Measurements from ENCODE around the gene BCL3.

Gene BCL3

DNA sequence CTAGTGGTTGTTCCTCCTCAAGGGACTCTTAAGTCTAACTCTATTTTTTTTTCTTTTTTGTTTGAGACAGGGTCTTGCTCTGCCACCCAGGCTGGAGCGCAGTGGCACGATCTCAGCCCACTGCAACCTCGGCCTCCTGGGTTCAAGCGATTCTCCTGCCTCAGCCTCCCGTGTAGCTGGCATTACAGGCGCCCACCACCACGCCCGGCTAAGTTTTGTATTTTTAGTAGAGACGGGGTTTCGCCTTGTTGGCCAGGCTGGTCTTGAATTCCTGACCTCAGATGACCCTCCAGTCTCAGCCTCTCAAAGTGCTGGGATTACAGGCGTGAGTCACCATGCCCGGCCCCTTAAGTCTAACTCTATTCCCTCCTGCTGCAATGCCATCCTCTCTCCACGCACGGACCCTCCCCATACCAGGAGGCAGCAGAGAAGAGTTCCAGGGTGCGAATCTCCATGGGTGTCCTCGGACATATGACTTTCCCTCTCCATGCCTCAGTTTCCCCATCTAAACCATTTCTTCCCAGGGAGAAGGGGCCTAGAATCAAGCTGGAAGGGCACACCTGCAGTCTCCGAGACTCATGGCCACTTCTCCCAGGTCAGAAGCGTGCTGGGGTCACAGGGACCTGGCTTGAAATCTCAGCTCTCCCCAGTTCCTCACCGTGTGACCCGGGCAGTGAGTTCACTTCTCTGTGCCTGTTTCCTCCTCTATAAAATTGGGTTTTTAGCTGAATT is 6.0 kb upstream of the BCL3 start:
- no peak for DNase-seq

DNA sequence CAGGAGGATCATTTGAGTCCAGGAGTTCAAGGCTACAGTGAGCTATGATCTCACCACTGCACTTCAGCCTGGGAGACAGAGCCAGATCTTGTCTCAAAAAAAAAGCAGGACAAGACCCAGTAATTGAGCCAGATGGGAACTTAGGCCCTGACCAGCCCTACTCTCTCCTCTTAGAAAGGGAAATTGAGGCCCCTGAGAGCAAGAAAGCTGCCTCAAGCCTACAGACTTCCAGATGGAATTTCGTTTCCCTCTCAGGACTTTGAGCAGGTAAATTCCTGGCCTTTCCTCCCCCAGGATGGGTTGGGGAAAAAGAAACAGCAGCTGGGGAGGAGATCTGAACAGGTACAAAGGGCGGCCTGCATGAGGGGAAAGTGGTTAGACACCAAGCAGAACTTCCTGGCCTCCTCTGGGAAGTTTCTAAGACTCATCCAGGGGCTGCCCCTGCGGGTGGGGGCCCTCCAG is 3.6 kb upstream of the BCL3 start:
- no peak for DNase-seq

DNA sequence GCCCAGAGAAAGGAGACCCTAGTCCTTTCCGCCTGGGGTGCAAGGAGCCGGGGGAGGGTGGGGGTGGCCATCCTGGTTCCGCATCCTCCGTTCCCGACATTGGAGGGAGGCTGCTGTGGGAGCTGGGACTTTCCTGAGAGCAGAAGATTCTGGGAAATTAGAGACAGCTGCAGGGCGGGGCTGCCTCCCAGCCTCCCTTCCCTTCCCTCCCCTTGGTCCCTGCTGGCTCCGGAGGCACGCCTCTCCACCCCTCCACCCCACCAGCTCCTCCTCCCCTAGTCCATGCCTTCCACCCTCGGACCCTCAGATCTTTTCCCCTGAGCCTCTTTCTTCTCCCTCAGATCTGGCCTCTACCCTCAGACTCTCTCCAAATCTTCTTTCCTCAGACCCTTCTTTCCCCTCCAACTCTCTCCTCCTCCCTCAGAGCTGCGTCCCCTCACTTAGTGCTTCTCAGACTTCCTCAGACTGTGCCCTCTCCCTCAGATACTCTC is 3.1 kb upstream of the BCL3 start:
- peak; percentile 84 for DNase-seq

DNA sequence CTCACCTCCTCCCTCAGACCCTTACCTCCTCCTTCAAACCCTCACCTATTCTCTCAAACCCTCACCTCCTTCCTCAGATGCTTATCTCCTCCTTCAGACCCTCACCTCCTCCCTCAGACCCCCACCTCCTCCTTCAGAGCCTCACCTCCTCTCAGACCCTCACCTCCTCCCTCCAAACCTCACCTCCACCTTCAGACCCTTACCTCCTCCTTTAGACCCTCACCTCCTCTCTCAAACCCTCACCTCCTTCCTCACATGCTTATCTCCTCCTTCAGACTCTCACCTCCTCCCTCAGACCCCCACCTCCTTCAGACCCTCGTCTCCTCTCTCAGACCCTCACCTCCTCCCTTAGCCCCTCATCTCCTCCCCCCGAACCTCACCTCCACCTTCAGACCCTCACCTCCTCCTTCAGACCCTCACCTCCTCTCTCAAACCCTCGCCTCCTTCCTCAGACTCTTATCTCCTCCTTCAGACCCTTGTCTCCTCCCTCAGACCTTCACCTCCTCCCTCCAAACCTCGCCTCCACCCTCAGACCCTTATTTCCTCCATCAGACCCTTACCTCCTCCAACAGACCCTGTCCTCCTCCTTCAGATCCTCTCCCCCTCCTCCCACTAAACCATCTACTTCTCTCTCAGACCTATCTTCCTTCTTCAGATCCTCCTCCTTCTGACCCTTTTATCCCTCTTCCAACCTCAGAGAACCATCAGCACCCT is 2.5 kb upstream of the BCL3 start:
- no peak for DNase-seq

DNA sequence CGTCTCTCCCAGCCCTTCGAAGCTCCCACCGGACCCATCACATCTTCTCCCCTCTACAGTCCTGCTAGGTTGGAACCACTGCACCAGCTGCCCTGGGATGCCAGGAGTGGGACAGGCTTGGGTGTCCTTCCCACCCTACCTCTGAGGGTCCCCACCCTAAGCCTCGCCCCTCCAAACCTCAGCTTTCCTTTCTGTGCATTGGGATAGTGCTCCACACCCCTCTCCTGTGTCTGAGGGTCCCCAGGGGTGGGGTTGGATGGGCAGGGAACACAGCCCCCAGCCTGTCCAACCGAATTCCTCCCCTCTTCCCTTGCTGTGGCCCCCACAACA is 1.9 kb upstream of the BCL3 start:
- DNase-seq, result no peak

DNA sequence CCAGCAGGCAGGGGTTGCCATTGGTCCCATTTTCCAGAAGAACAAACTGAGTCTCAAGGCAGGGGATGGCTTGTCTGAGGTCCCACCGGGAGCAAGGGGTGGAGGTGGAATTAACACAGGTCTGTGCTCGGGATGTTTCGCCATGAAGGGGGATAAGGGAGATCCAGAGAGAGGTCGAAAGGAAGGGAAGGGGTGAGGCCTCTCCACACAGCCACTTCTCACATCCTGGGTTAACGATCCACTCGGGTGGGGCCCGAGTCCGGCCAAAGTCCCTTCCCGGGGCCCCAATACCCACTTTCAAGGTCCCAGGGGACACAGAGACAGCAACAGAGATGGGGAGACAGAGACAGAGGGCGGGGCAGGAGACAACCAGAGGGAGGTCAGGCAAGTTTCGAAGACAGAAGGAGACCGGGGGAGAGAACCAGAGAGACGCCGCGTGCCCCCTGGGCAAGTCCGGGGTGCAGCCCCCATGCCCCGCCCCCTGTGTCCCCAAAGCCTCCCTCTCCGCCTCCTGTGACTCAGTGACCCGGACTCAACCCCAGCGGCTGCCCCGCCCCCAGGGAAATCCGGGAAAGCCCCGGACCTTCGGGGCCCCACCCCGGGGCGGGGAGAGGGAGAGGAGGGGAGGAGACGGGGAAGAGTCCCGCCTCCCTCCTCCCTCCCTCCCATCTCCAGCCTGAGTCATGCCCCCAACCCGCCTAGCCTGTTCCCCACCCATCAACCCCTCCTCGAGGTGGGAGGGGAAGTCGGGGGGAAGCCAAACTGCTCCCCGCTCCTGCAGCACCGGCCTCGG is 1.4 kb upstream of the BCL3 start:
- peak; percentile 91 for DNase-seq

DNA sequence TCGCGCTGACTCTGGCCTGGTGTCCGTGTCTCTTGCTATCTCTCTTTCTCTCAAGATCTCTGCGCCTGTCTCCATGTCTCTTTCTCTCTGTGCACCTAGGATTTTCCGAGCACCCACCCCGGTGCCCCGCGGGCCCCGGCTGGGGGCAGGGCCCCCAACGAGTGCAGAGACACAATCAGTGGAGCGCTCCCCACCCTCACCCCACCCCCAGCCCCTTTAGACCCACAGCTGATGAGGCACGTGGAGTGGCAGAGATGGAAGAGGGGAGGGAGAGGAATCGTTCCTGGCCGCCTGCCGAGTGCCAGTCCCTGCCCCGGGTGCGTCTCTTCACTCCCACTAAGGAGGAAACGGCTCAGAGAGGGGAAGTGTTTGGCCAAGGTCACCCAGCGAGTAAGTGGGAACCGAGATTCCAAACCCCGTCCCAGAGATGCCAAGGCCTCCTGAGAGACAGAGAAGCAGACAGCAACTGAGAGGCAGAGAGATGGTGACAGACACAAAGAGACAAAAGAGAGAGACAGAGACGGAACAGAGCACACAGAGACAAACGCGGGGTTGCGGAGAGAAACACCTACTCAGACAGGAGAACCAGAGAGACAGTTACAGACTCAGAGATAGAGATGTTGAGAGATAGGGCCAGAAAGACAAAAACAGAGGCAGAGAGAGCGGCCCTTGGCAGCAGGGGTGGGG is 626 bp upstream of the BCL3 start:
- peak; percentile 73 for DNase-seq

DNA sequence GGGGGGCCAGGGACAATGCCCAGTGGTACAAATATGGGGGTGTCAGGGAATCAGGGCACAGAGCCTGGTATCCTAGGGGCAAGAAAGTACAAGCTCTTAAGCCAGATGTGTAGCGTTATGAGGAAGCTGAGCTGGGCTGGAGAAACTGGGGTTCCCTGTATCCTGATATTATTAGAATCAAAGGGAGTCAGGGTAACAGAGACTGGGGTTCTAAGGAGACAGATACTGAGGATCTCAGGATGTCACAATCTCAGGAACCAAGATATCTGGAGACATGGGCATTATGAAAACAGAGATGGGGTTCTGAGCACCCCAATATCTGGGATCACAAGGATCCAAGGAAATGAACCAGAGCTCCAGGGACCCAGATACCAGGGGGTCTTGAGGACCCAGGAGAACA is 784 bp downstream of the BCL3 start:
- no peak for DNase-seq

DNA sequence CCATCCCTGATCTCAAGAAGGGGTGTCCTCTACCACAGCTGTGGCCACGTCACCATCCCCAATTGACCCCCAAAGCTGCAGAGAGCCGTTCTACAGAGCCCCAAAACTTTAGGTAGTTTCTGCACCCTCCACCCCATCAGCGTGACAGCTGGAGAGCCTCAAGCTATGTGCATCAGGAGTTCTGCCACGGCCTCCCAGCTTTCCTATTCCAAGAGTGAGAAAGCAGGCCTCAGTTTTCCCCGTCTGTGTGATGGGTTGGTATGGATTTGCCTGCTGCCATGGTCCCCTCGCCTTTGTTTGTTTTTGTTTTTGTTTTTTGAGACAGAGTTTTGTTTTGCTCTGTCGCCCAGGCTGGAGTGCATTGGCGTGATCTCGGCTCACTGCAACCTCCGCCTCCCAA is 1.5 kb downstream of the BCL3 start:
- DNase-seq, result no peak

DNA sequence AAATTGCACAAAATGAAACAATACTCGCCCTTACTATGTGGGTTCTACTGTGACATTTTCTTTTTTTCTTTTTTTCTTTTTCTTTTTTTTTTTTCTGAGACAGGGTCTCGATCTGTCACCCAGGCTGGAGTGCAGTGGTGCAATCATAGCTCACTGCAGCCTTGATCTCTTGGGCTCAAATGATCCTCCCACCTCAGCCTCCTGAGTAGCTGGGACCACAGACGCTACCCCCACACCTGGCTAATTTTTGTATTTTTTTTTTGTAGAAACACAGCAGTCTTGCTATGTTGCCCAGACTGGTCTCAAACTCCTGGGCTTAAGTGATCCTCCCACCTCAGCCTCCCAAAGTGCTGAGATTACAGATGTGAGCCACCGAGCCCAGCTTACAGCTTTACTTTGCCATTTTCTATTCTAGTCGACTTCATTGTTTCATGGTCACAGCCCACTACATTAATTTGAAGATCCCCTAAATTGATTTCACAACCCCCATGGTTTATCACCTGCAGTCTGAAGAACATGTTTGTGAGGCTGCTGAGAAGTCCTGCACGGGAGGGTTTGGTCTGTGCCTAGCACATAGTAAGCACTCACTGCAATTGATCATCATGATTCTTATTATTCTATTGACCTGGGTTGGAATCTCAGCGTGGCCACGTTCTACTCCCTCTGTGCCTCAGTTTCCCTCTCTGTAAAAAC is 3.8 kb downstream of the BCL3 start:
- DNase-seq, result no peak

DNA sequence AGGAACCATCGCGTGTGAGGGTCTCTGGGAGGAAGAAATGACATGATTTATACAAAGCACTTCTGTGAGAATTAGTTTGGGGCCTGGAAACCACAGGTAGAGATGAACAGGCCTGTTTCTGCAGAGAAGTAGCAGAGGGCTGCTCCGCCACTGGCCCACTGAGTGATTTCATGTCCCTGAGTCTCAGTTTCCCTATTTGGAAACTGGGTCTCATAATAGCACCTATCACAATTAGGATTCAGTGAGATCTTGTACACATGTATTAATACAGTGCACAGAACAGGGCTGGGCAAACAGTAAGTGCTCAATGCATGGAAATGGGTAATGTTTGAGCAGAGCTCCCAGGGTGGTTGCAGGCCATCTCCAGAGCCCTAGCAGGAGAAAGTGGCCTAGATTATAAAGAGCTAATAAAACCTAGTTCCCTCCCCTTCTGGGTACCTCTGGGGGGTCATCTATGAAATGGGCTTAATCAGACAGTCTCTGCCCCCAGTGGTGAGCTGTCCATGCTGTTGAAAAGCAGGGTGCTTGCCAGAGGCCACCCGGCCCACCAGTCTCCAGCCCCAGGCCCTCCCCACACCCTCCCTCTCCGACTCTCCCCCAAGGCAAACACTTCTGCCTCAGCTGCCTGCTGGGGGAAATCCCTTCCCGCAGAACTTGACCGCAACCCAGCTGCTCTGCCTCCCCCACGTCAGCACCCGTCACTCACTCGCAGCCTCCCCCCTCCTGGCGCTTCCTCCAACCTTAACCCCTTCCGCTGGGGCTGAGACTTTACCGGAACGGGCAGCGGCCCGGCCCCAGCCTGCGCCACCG is 4.5 kb downstream of the BCL3 start:
- DNase-seq, result peak; percentile 86

DNA sequence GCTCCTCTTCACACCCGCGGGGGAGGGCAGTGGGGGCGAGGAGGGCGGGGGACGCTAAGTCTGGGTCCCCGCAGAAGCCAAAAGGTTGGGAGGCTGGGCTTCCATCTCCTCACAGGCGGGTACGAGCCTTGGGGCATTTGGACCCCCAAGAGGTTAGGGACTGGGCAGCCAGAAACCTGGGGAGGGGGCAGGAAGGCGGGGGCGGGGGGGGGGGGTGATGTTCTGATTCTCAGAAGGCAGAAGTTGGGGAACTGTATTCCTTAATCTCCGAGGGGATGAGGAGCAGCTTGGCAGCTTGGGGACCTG is 5.1 kb downstream of the BCL3 start:
- DNase-seq, result no peak

DNA sequence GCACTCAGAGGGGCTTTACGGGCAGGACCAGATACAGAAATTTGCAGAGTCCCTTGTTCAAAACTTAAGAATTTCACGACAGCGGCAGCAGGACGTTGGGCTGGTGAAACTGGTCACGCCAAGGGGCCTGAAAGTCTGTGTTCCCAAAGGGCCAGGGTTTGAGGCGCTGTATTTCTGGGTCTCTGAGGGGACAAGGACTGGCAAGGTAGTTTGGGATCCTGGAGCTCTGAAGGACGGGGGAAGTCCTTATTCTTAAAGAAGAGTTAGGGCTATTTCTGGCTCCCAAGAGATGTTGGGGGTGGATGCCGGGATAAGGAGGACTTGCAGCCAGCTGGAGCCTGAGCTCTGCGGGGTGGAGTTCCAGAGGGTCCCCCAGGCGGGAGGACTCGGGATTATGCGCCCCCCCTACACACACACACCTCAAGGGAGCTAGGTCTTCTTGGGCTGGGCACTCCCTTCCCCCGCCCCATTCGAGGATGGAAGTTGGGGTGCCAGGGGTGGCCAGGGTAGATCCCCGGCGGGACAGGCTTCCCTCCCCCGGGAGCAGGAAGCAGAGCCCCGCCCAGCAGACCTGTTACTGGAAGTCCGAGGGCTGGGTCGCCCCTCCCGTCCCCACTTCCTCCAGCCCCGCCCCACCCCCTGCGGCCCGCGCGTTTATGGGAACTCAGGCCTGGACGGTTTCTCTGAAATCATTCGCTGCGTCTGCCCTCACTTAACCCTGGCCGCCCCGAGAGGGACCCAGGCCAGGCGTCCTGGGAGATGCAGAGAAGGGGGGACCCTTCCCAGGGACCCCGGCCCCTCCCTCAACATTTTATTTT is 5.6 kb downstream of the BCL3 start:
- peak; percentile 81 for DNase-seq

DNA sequence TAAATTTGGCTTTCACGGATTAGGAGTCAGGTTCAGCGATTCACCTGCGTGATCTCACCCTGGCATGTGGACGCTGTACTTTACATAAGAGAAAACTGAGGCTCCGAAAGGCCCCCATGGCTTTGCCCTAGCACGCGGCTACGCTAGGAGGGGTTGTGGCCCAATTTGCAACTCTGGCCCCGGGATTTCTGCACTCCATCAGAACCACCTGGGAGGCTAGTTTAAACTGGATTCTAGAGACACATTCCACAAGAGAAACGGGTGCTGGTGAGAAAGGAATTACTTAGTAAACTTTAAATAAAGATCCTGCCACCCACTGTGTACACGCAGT is 6.2 kb downstream of the BCL3 start:
- no peak for DNase-seq

DNA sequence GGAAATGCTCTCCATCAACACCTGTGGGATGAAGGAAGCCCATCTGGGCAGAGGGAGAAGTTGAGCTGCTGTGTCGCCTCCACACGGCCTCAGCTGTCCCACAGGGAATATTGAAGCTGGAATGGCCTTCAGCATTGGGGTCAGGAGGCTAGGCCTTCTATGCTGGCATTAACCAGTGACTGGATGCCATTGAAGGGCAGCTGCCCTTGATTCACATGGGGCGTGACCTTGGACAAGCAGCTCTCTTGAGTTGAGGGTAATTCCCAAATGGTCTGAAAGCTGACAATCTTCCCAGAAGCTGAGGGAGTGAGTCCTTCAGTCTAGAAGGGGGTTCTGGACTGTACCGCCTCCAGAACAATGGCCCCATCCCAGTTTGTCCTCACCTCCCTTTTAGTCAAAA is 6.7 kb downstream of the BCL3 start:
- DNase-seq, result no peak

DNA sequence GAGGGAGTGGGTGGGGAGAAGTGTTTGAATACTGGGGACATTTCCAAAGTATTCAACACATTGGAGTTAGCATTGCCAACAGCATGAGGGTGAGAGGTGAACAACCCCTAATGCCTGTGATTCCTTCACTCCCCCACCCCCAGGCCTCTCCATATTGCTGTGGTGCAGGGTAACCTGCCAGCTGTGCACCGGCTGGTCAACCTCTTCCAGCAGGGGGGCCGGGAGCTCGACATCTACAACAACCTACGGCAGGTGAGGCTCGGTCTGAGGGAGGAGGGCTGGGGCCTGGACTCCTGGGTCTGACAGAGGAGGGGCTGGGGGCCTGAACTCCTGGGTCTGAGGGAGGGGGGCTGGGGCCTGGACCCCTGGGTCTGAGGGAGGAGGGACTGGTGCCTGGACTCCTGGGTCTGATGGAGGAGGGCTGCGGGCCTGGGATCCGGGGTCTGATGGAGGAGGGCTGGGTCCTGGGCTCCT is 7.6 kb downstream of the BCL3 start:
- no peak for DNase-seq

DNA sequence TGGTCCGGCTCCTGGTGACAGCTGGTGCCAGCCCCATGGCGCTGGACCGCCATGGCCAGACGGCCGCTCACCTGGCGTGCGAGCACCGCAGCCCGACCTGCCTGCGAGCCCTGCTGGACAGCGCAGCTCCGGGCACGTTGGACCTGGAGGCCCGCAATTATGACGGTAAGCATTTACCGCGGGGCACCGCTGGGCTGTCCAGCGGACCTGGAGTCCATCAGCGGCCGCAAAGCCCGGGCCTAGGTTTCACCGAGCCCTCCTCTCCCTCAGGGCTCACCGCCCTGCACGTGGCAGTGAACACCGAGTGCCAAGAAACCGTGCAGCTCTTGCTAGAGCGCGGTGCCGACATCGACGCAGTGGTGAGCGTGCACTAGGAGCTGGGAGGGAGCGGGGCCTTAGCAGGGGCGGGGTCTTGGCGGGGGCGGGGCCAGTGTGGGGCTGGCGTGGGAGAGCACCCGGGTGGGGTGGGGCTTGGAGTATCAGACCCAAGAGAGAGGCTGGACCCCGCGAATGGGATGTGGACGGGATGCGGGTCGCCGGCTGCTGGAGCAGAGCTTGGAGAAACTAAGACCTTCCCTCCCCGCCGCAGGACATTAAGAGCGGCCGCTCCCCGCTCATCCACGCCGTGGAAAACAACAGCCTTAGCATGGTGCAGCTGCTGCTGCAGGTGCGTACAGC is 8.7 kb downstream of the BCL3 start:
- peak; percentile 84 for DNase-seq

DNA sequence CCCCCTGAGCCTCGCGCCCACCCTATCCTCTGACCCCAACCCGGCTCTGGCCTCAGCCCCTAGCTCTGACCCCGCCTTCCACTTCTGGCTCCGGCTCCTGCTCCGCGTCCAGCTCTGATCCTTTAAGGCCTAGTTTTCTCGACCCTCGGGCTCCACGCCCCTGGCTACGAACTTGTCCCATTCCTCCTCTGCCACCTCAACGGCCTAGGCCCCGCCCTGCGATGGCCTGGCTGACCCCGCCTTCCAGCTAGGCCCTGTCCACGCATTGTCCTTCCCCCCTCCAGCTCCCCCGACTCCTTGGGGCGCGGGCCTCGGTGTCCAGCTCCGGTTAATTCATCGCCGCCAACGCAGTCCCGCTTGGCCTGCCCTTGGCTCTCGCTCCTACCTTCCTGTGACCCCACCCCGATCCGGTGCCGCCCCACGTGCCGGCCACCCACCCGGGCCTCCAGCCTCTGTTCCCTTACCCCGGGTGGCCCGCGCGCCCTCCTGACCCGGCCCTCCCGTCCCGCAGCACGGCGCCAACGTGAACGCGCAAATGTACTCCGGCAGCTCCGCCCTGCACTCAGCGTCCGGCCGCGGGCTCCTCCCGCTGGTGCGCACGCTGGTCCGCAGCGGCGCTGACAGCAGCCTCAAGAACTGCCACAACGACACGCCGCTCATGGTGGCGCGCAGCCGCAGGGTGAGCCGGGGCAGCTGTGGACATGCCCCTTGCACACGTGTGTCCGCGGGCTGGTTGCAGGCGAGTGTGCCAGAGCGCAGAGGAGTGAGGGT is 9.4 kb downstream of the BCL3 start:
- DNase-seq, result peak; percentile 79

DNA sequence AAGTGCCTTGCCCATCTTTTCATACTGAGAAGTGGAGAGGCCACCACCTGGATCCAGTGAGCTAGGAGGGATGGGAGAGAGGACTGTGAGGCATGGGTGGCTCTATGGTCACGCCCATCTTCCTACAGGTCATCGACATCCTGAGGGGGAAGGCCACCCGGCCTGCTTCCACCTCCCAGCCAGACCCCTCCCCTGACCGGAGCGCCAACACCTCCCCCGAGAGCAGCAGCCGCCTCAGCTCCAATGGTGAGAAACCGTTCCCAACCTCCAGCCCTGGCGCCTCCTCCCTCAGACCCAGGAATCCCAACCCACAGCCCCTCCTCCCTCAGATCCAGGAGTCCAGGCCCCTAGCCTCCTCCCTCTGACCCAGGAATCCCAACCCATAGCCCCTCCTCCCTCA is 10.1 kb downstream of the BCL3 start:
- no peak for DNase-seq

Measured in right forelimb (tissue), 1 donor.